HEK293 (cell line): ENCODE results near the gene UTP18.

Source experiments
- HOXA7 ChIP-seq: sonication (generic); formaldehyde crosslinking; IDR thresholded peaks from 2 replicates; pipeline ENCODE4 v1.8.1; 2022; ENCODE audit warnings: missing genetic modification reagents, borderline replicate concordance
- TCF7L2 ChIP-seq: IDR thresholded peaks from 2 replicates; pipeline ENCODE4 v1.6.1; 2011; ENCODE audit warnings: low read depth, mild to moderate bottlenecking, inconsistent platforms, low read length, moderate library complexity, borderline replicate concordance
- YY1 ChIP-seq: fragments of 450-650 bp; formaldehyde crosslinking; IDR thresholded peaks from 2 replicates; pipeline ENCODE4 v1.5.1; 2018; ENCODE audit warnings: missing biosample characterization, missing genetic modification characterization
- ZBTB1 ChIP-seq: fragments of 450-650 bp; formaldehyde crosslinking; IDR thresholded peaks from 2 replicates; pipeline ENCODE4 v1.5.1; 2016; ENCODE audit warnings: missing biosample characterization, missing genetic modification characterization
- ZBTB21 ChIP-seq: fragments of 450-650 bp; formaldehyde crosslinking; IDR thresholded peaks from 2 replicates; pipeline ENCODE4 v1.5.1; 2017; ENCODE audit warnings: missing biosample characterization, missing genetic modification characterization
- ZNF48 ChIP-seq: fragments of 450-650 bp; formaldehyde crosslinking; IDR thresholded peaks from 2 replicates; pipeline ENCODE4 v1.5.1; 2016; ENCODE audit warnings: missing biosample characterization, missing genetic modification characterization
- TF ChIP-seq, protein P1 (sequence below): fragments of 450-650 bp; formaldehyde crosslinking; IDR thresholded peaks from 2 replicates; pipeline ENCODE4 v1.5.1; 2016; ENCODE audit warnings: missing biosample characterization, missing genetic modification characterization
- TF ChIP-seq, protein P2 (sequence below): sonication (generic); formaldehyde crosslinking; IDR thresholded peaks from 2 replicates; pipeline ENCODE4 v1.8.1; 2022; ENCODE audit warnings: mild to moderate bottlenecking, moderate library complexity, missing genetic modification reagents
- TF ChIP-seq, protein P3 (sequence below): fragments of 450-650 bp; formaldehyde crosslinking; IDR thresholded peaks from 2 replicates; pipeline ENCODE4 v1.5.1; 2016; ENCODE audit warnings: missing biosample characterization, missing genetic modification characterization

DNA sequence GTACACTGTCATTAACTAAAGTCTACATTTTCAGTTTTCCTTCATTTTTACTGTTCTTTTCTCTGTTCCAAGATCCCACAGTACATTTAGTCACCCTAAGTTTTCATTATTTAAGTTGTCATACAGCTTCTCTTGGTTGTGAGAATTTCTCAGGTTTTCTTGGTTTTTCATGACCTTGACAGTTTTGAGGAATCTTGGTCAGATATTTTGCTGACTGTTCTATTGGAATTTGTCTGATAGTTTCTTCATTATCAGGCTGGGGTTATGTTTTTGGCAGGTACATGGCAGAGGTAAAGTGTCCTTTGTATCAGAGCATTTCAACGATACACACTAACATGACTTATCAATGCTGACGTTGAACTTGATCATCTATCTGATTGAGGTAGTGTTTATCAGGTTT is 20.1 kb upstream of the UTP18 start:
- TF ChIP-seq, protein P1, sequence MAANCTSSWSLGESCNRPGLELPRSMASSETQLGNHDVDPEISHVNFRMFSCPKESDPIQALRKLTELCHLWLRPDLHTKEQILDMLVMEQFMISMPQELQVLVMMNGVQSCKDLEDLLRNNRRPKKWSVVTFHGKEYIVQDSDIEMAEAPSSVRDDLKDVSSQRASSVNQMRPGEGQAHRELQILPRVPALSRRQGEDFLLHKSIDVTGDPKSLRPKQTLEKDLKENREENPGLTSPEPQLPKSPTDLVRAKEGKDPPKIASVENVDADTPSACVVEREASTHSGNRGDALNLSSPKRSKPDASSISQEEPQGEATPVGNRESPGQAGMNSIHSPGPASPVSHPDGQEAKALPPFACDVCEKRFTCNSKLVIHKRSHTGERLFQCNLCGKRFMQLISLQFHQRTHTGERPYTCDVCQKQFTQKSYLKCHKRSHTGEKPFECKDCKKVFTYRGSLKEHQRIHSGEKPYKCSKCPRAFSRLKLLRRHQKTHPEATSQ (tag by site-specific recombination), result no peak
- TF ChIP-seq, protein P2, sequence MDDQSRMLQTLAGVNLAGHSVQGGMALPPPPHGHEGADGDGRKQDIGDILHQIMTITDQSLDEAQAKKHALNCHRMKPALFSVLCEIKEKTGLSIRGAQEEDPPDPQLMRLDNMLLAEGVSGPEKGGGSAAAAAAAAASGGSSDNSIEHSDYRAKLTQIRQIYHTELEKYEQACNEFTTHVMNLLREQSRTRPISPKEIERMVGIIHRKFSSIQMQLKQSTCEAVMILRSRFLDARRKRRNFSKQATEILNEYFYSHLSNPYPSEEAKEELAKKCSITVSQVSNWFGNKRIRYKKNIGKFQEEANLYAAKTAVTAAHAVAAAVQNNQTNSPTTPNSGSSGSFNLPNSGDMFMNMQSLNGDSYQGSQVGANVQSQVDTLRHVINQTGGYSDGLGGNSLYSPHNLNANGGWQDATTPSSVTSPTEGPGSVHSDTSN, result no peak
- TF ChIP-seq ZBTB21 (tag by site-specific recombination) (no peak), HOXA7 (CRISPR knock-in tag) (no peak), TCF7L2 (no peak), ZNF48 (tag by site-specific recombination) (no peak), ZBTB1 (no peak), YY1 (tag by site-specific recombination) (no peak)
- TF ChIP-seq, protein P3, sequence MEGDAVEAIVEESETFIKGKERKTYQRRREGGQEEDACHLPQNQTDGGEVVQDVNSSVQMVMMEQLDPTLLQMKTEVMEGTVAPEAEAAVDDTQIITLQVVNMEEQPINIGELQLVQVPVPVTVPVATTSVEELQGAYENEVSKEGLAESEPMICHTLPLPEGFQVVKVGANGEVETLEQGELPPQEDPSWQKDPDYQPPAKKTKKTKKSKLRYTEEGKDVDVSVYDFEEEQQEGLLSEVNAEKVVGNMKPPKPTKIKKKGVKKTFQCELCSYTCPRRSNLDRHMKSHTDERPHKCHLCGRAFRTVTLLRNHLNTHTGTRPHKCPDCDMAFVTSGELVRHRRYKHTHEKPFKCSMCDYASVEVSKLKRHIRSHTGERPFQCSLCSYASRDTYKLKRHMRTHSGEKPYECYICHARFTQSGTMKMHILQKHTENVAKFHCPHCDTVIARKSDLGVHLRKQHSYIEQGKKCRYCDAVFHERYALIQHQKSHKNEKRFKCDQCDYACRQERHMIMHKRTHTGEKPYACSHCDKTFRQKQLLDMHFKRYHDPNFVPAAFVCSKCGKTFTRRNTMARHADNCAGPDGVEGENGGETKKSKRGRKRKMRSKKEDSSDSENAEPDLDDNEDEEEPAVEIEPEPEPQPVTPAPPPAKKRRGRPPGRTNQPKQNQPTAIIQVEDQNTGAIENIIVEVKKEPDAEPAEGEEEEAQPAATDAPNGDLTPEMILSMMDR (tag by site-specific recombination), result no peak
